GM21526 (cell line): ENCODE results near the gene ZFHX2.
"Not testable (repeated sequence)": the region's sequence is repeated elsewhere in the genome, so short reads cannot be mapped to it uniquely, and the experiment has no call there.

ENCODE experiments used
- ATAC-seq: cut with Tn5 transposase; IDR thresholded peaks from one replicate; pipeline ENCODE4 v1.9.1; 2021; ENCODE audit warnings: moderate library complexity; ENCODE audit not compliant: unreplicated experiment, low FRiP score

ZFHX2 gene

DNA sequence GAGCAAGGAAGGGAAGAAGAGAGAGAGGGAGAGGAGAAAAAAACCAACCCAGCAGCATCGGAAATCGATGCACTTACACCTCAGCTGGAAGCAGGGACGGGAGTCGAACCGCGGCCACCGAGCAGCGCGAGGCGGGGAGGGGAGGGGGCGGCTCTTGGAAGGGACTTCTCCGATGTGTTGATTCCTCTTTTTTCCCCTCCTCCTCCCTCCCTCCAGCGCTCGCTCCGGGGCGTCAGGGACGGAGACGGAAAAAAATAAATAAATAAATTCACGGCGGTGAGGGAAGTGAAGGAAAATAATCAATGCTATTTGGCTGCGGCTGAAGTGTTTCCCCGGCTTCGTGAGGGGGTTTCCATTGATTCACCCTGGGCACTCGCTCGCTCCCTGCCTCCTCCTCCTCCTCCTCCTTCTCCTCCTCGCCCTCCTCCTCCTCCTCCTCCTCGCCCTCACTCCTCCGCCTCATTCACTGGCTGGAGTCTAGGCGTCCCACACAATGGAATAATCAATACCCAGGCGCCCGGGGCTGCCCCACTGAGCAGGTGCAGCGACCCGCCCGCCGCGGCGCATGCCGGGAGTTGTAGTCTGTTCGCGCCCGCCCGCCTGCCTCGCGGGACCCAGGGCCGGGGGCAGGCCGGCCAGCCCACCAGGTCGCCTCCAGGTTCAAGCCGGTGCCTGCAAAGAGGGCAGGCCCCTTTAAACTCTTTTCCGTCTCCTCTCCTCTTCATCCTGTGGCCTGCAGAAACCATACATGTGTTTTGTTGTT, at the start of gene ZFHX2:
ZFHX2 (minus strand) TSS at position 500 of the 763 bp plus-strand sequence. CDS start 16,440 bp downstream, outside the sequence.
- ATAC-seq, result peak; percentile 70

DNA sequence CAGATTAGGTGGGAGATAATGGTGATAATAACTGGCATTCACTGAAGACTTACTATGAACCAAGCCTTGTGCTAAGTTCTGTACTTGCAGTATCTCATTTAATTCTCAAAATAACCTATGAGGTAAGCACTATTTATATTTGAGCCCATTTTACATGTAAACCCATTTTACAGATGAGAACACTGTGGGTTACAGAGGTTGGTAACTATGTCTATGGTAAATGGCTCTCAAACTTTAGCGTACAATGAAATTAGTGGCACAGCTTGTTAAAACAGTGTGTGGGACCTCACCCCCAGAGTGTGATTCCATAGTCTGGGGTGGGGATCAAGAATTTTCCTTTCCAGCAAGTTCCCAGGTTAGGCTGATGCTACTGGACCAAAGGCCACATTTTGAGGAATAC, 49.2 kb upstream of the ZFHX2 start:
- ATAC-seq, result no peak

DNA sequence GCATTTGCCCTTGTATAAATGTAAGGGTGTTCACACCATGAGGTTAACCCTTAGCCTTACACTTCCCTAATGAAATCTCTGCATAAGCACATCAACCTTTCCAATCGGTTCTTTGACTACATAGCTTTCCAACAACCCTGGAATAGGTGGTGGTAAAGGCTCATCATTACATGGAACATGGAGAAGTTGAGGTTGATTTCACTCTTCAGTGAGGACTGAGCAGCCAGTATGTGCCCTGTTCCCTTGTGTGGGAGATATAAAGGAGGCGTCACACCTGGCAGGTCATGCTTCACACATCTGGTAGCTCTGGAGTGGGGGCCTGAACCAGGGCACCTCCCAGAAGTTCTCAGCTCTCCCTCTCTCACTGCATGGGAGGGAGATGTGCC, 48.8 kb upstream of the ZFHX2 start:
- ATAC-seq, result no peak

DNA sequence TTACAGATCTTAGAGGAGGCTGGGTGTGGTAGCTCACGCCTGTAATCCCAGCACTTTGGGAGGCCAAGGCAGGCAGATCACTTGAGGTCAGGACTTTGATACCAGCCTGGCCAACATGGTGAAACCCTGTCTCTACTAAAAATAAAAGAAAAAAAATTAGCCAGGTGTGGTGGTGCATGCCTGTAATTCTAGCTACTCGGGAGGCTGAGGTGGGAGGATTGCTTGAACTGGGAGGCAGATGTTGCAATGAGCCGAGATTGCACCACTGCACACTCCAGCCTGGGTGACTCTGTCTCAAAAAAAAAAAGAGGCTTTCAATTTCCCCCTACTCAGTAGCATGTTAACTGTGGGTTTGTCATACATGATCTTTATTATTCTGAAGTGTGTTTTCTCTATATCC, 42.6 kb upstream of the ZFHX2 start:
- ATAC-seq, result not testable (repeated sequence)

DNA sequence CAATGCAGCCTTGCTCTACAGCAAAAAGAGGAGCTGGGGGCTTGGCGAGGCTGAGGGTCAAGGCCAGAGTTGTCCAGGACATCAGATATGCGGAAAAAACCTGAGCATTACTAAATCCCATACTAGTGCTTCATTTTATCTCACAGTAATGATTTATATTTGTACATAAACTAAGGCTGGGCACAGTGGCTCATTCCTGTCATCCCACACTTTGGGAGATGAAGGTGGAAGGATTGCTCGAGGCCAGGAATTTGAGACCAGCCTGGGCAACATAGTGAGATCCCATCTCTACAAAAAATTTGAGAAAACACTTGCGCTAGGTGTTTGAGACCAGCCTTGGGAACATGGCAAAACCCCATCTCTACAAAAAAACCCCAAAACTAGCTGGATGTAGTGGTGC, 38.6 kb upstream of the ZFHX2 start:
- ATAC-seq, result no peak

DNA sequence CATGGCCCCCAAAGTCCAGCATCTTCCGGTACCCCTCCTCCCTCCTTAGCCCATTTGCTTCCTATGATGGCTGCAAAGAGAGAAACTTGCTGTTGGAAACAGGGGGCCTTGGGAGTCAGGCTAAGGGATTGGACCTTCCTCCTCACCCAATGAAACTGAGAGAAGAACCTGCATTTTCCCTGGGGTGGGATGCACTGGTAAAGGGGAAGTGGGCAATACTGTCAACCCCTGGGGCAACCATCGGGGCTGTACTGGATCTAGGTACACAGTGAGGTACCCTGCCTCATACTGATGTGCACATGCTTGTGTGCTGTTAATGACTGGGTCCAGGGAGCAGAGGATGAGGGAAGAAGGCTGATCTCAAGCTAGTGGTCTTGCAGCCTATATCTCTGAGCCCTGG, 38.0 kb upstream of the ZFHX2 start:
- ATAC-seq, result no peak

DNA sequence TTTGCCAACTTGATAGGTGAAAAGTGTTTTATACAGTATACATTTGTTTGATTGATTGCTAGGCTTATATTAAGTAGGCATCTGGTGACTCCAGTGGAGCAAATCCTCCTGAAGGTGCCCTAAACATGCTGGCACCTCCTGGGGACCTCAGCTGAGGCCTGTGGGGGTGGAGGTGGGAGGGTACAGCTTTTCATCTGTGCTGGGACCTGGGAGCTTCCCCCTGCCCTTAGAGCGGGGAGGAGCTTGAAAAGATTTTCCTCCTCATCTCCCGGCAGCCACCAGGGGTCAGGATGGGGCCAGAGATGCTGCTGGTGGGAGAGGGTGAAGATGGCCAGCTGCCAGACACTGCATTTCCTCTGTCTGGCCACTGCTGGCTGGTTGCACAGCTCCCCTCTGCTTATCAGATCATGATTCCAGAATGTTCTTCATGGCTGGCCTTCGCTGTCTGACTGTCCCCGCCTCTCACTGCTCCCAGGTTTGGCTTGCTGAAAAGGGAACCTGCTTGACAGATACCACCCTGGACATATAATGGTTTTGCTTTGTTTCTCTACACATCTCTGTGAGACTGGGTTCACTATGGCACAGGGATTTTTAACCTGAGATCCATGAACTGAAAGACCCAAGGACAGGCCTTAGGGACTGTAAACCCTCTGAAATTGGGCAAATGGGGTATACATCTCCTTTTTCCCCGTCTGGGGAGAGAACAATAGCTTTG, 37.5 kb upstream of the ZFHX2 start:
- ATAC-seq, result no peak

DNA sequence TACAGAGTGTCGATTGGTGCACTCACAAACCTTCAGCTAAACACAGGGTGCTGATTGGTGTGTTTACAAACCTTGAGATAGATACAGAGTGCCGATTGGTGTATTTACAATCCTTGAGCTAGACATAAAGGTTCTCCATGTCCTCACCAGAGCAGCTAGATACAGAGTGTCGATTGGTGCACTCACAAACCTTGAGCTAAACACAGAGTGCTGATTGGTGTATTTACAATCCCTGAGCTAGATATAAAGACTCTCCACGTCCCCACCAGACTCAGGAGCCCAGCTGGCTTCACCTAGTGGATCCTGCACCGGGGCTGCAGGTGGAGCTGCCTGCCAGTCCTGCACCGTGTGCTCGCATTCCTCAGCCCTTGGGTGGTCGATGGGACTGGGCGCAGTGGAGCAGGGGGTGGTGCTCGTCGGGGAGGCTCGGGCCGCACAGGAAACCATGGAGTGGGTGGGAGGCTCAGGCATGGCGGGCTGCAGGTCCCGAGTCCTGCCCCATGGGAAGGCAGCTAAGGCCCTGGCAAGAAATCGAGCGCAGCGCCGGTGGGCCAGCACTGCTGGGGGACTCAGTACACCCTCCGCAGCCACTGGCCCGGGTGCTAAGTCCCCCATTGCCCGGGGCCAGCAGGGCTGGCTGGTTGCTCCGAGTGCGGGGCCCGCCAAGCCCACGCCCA, 33.1 kb upstream of the ZFHX2 start:
- not testable (repeated sequence) for ATAC-seq

DNA sequence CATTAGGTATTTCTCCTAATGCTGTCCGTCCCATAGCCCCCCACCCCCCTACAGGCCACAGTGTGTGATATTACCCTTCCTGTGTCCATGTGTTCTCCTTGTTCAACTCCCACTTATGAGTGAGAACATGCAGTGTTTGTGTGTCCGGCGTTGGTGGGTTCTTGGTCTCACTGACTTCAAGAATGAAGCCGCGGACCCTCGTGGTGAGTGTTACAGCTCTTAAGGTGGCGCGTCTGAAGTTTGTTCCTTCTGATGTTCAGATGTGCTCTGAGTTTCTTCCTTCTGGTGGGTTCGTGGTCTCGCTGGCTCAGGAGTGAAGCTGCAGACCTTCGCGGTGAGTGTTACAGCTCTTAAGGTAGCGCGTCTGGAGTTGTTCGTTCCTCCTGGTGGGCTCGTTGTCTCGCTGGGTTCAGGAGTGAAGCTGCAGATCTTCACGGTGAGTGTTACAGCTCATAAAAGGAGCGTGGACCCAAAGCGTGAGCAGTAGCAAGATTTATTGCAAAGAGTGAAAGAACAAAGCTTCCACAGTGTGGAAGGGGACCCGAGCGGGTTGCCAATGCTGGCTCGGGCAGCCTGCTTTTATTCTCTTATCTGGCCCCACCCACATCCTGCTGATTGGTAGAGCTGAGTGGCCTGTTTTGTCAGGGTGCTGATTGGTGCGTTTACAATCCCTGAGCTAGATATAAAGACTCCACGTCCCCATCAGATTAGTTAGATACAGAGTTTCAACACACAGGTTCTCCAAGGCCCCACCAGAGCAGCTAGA, 32.4 kb upstream of the ZFHX2 start:
- ATAC-seq, result not testable (repeated sequence)

DNA sequence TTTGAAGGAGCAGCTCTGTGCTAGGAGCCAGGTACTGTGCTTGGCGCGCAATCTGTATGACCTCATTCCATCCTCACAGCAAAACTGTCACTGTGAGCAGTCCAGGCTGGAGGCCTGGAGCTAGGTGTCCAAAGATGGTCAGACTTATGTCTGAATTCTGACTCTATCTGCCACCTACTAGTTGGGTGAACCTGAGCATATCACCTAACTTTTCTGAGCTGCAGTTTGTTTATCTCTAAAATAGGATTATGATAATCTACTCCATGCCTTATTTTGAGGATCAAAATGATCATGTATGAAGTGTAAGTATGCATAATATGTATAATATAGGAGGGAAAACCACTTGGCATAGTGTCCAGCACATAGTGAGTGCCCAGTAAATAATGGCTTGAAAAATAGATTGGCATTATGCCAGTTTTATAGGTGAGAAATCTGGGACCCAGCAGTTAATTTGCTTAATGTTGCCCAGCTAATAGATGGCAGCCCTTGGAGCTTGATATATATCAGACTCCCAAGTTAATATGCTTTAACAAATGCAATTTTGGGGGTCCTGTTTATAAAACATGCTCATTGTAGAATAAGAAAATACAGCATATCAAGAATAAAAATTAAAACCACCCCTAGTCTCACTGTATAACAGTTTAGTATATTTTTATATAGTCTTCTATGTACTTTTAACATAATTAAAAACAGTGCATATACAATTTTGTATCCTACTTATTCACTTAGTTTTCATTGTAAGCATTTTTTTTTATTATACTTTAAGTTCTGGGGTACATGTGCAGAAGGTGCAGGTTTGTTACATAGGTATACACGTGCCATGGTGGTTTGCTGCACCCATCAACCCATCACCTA, 31.6 kb upstream of the ZFHX2 start:
- no peak for ATAC-seq

DNA sequence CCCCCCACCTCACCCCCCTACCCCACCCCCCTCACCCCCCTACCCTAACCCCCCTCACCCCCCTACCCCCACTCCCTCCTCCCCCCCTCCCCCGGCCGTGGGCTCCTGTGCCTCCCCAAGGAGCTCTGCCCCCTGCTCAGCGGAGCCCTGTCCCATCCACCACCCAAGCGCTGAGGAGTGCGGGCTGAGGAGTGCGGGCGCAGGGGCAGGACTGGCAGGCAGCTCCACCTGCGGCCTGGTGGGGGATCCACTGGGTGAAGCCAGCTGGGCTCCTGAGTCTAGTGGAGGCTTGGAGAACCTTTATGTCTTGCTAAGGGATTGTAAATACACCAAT, 29.4 kb upstream of the ZFHX2 start:
- no peak for ATAC-seq

DNA sequence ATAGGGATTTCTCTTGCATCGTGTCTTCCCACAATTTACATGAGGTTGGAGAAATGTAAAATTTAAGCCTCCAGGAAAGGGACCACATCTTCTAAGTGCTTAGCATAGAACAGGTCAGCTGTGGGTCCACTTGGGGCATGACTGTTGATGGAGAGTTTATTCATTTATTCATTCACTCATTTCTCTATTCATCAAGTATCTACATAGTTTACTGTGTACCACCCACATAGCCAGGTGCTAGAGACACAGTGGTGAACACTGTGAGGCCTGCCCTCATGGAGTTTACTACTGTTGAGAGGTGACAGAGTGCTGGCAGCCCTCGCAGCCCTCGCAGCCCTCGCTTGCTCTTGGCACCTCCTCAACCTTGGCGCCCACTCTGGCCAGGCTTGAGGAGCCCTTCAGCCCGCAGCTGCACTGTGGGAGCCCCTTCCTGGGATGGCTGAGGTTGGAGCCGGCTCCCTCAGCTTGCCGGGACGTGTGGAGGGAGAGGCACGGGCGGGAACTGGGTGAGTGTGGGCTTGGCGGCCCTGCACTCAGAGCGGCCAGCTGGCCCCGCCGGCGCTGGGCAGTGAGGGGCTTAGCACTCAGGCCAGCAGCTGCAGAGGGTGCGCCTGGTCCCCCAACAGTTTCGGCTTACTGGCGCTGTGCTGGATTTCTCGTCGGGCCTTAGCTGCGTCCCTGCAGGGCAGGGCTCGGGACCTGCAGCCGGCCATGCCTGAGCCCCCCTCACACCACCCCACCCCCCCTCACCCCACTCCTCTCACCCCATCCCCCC, 28.8 kb upstream of the ZFHX2 start:
- ATAC-seq, result no peak

DNA sequence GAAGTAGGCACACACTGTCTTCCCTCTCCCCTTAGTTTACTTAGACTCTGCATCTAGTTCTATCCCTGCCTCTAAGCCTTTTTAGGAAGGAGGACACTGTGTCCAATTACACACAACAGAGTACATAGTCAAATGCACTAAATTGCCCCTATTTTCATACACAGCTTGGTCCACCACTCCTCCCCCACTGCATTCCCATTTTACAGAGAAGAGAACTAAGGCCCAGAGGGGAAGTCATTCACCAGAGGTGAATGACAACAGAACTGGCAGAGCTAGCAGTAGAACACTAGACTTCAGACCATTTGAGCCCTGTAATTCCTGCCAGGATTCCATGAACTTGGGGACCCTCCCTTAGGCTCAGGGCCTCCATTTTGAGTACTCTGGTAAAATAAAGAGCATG, 28.2 kb upstream of the ZFHX2 start:
- ATAC-seq, result no peak

DNA sequence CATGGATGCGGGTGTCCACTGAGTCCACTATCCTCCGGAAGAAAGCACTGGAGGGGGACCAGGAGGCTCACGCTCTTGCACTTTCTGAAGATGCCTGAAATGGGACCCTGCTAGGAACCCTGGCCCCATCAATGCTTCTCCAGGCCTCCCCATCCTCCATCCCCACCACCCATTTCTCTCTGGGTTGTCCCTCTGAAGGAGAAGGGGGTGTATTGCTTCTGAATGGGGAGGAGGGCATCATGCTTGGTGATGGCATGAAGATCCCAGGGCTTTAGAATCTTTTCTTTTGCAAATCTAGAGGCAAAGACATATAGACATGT, 27.7 kb upstream of the ZFHX2 start:
- ATAC-seq, result no peak

DNA sequence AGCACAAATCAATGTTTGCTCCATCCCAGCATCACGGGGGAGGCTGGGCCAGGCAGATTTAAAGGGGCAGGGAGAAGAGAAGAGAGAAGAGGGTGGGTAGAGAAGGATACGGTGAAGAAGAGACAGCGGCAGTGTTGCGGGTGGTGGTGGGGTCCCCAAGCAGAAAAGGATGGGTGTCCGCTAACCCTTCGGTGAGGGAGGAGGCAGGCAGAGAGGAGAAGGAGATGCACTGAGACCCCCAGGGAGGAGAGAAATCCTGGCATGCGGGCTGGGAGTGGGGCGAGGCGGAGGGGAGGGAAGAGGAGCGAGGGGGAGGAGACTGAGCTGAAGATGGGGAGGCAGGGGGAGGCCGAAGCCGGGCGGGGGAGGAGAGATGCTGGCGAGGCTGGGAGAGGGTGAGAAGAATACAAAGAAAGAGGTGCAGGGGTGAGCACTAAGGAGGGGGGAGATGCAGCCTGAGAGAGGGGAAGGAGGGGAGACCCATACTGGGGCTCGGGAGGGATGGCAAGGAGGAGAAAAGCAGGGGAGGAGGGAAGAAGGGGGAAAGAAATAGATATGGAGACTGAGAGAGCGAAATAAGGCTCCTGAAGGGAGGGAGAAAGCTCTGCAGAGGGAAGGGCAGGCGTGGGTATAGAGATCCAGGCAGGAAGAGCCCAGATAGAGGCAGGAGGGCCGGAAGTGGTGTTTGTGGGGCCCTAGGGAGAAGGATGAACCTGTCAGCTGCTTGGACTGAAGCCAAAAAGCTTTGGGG, 27.2 kb upstream of the ZFHX2 start, which contains the start of gene JPH4:
JPH4 (minus strand) TSS at position 231 of the 751 bp plus-strand sequence. CDS start 1,337 bp downstream, outside the sequence.
- ATAC-seq, result no peak

DNA sequence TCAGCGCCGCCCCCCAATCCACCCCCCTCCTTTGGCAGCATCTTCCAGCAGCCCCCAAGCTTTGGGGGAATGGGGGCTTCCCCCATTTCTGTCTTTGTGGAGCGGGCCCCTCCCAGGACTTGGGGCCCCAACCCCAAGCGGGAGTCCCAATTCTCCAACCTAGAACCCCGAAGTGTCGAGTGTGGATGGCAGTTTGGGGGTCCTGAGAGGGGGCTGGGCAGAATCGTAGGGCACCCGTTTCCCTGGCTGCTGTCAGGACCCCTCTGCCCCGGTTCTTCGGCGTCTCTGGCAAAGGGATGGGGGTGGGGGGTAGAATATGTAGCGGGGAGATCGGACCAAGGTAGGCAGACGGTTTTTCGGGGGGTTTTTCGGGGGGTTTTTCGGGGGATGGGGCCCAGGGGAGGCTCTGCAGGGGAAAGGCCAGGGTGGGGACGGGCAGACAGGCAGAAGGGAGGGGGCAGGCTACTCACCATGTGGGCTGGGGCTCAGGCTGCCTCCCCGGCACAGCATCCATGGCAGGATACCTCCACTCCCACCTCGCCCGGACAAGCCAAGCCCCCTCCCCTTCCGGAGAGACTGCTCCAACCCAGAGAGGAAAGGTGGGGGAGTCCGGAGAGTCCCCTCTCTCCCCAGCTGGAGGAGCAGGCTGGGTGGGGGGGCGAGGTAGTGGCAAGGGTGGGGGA, 26.3 kb upstream of the ZFHX2 start:
- no peak for ATAC-seq

DNA sequence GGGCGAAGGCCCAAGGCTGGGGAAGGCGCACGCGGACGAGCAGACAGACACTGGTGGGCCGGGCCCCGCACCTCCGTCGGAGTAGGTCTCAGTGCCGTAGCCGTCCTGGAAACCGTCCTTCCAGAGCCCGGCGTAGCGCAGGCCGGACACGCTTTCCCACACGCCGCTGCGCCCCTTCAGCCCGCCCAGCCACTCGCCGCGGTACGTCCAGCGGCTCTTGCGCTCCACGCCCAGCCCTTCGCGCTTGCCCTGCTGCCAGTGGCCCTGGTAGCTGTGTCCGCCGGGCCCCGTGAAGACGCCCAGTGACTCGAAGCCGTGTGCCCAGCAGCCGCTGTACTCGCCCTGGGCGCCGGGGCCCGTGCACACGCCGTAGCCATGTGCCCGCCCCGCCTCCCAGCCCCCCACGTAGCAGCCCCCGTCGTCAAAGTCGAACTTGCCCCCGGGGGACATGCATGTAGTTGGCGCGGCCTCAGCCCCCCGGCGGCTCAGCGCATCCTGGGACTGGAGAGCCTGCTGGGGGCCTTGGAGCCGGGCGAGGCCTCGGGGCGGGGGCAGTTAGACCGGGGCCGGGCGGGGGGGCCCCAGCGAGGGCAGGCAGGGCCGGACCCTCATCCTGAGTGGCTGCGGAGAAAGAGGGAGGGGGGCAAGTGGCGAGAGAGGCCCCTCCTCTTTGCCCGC, 25.6 kb upstream of the ZFHX2 start:
- ATAC-seq, result no peak
